Right lobe of liver (tissue), 6 donors: ENCODE data around the gene PRKN. TPM values are rescaled to one million over a fixed set of nuclear protein-coding genes. Genes with fewer than 3 reads are reported as not detected.

ENCODE experiments used
- ATAC-seq, 4 donors: fragments of 200-7000 bp; cut with Tn5 transposase; one replicate each; pipeline ENCODE4 v1.9.1; 2020; ENCODE audit warnings: mild to moderate bottlenecking in 4 of 4, moderate library complexity in 4 of 4
- DNase-seq, 3 donors: peaks; one replicate each; pipeline ENCODE4 v3.0.0-alpha.2; 2020
- H3K27ac ChIP-seq, 3 donors: fragments of 200-600 bp; one replicate each; pipeline ENCODE4 v1.8.0; 2022
- H3K27me3 ChIP-seq, 2 donors: fragments of 200-600 bp; one replicate each; pipeline ENCODE4 v1.8.0; 2022
- H3K36me3 ChIP-seq, 4 donors: fragments of 200-600 bp; sonication (generic) in 1 of 4; one replicate each; pipeline versions ENCODE4 v1.5.1 to v1.8.0; 2017 to 2022; ENCODE audit warnings: control low read depth in 1 of 4
- H3K4me1 ChIP-seq, 4 donors: fragments of 200-600 bp; sonication (generic) in 1 of 4; one replicate each; pipeline versions ENCODE4 v1.5.1 to v1.8.0; 2017 to 2022; ENCODE audit warnings: control low read depth in 1 of 4
- H3K4me3 ChIP-seq, 3 donors: fragments of 200-600 bp; one replicate each; pipeline ENCODE4 v1.8.0; 2022
- H3K9me3 ChIP-seq, 4 donors: fragments of 200-600 bp; sonication (generic) in 1 of 4; one replicate each; pipeline versions ENCODE4 v1.5.1 to v1.8.0; 2017 to 2022; ENCODE audit warnings: control low read depth in 1 of 4
- POLR2A ChIP-seq: fragments of 450-650 bp; IDR thresholded peaks from one replicate; pipeline ENCODE4 v1.6.1; 2017; ENCODE audit warnings: antibody characterized with exemption, mild to moderate bottlenecking
- WGBS: methylation state at CpG from one replicate; pipeline ENCODE4 v1.1.6; 2018; ENCODE audit warnings: low coverage, low lambda C conversion rate; ENCODE audit not compliant: insufficient coverage; ENCODE audit errors: missing lambda C conversion rate; 5-methylcytosine and 5-hydroxymethylcytosine counted together
- intact Hi-C, 2 donors: fragments of 100-400 bp; cut with DNase I; formaldehyde crosslinking; loops; one replicate each; pipeline versions ENCODE4 v1.11.2 to v1.14.1; 2022
- total RNA-seq, 6 experiments: library from RNA; depleted of rRNA in 2 of 6; stranded (reverse); fragments of >200 nt in 2 of 6; fragmentation: NEBNext Ultra II Directional in 3 of 6; extraction: Animal tissue kit (Norgen Biotek cat#: 25700) in 3 of 6; gene quantifications; one replicate each; pipeline versions ENCODE4 v1.1.0 to v1.2.4, GENCODE V29; 2016 to 2023
- TF ChIP-seq, protein P1 (sequence below), 4 donors: fragments of 200-600 bp in 3 of 4; fragments of 450-650 bp in 1 of 4; IDR thresholded peaks; one replicate each; pipeline versions ENCODE4 v1.5.1 to v1.8.0; 2016 to 2022; ENCODE audit warnings: antibody characterized with exemption in 4 of 4, mild to moderate bottlenecking in 2 of 4
- donor health status: DM: no; HTN: yes; CAD: no.
- donor health status: DM: no; HTN: no; CAD: no.
- donor health status: DM: no; HTN: no; CAD: no.
- donor health status: DM: no; HTN: yes; CAD: no.
- donor health status: DM: no; HTN: yes; CAD: no.

Gene PRKN
- total RNA-seq, 6 experiments from 2014 or later: 1.1 to 3.7 (median 2.2) TPM

- H3K9me3 ChIP-seq: no peaks in the 10 kb centered on the region
- no peak for DNase-seq
- no peaks in the 10 kb centered on the region for H3K36me3 ChIP-seq
- no peak overlapping the region for H3K27ac ChIP-seq
- intact Hi-C loops: no loop called here
- H3K4me3 ChIP-seq: no peak overlapping the region
- ATAC-seq: no peak
- no peaks in the 10 kb centered on the region for H3K27me3 ChIP-seq
- TF ChIP-seq, protein P1, sequence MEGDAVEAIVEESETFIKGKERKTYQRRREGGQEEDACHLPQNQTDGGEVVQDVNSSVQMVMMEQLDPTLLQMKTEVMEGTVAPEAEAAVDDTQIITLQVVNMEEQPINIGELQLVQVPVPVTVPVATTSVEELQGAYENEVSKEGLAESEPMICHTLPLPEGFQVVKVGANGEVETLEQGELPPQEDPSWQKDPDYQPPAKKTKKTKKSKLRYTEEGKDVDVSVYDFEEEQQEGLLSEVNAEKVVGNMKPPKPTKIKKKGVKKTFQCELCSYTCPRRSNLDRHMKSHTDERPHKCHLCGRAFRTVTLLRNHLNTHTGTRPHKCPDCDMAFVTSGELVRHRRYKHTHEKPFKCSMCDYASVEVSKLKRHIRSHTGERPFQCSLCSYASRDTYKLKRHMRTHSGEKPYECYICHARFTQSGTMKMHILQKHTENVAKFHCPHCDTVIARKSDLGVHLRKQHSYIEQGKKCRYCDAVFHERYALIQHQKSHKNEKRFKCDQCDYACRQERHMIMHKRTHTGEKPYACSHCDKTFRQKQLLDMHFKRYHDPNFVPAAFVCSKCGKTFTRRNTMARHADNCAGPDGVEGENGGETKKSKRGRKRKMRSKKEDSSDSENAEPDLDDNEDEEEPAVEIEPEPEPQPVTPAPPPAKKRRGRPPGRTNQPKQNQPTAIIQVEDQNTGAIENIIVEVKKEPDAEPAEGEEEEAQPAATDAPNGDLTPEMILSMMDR (IDR thresholded peaks at IDR 0.05): no peak
- no peak for TF ChIP-seq POLR2A
- H3K4me1 ChIP-seq: no peaks in the 10 kb centered on the region
- WGBS: 63% methylated on average over 6 of the region's 6 CpGs
Observed at GRCh38 chr6:161894436-161894835, 833.1 kb downstream of the PRKN start.

- TF ChIP-seq, protein P1 (IDR thresholded peaks at IDR 0.05): no peak
- DNase-seq (no peak), ATAC-seq (no peak)
- no peak overlapping the region for H3K27ac ChIP-seq
- H3K4me3 ChIP-seq: no peak overlapping the region
- WGBS: 69% methylated on average over 2 of the region's 2 CpGs
- intact Hi-C loops: no loop called here
- H3K27me3 ChIP-seq: no peaks in the 10 kb centered on the region
- H3K4me1 ChIP-seq: no peaks in the 10 kb centered on the region
- H3K36me3 ChIP-seq: no peaks in the 10 kb centered on the region
- H3K9me3 ChIP-seq: no peaks in the 10 kb centered on the region
Observed at GRCh38 chr6:161891542-161891941, 836.0 kb downstream of the PRKN start.

DNA sequence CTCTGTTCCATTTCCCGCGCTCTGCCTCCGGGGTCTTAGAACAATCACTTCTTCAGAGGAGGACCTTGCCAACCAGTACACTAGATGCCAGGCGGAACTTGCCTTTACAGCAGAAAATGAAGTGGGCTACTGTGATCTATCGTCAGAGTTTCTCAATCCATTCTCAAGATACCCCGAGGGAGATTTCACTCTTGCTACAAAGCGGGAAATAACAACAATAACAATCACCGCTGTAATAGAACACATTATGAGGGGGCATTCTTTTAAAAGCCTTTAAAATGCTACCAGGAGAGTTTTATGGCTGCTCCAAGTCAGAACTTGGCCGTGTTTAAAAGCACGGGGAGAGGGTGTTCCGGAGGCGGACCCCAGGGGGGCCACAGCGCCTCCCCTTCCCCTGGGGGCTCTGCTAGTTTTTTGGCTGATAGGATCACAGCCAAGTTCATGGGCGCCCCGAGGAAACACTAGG is 836.7 kb downstream of the PRKN start:
- Histone ChIP-seq H3K36me3 (no peaks in the 10 kb centered on the region), H3K4me1 (no peaks in the 10 kb centered on the region), H3K9me3 (no peaks in the 10 kb centered on the region), H3K4me3 (no peak overlapping the region), H3K27me3 (no peaks in the 10 kb centered on the region), H3K27ac (no peak overlapping the region)
- no peak for TF ChIP-seq POLR2A
- TF ChIP-seq, protein P1 (IDR thresholded peaks at IDR 0.05): no peak
- no peak for DNase-seq
- intact Hi-C loops: no loop called here
- ATAC-seq: no peak
- 72% methylated on average over 15 of the region's 15 CpGs for WGBS

GRCh38 chr6:161890133-161890831 is 837.3 kb downstream of the PRKN start:
- TF ChIP-seq POLR2A: no peak
- TF ChIP-seq, protein P1 (IDR thresholded peaks at IDR 0.05): no peak
- no peaks in the 10 kb centered on the region for H3K36me3 ChIP-seq
- no peak for DNase-seq
- H3K9me3 ChIP-seq: no peaks in the 10 kb centered on the region
- no peaks in the 10 kb centered on the region for H3K27me3 ChIP-seq
- no peaks in the 10 kb centered on the region for H3K4me1 ChIP-seq
- ATAC-seq: no peak
- intact Hi-C loops: no loop called here
- H3K27ac ChIP-seq: no peak overlapping the region
- no peak overlapping the region for H3K4me3 ChIP-seq
- WGBS: 75% methylated on average over 8 of the region's 8 CpGs
